H1 (cell line): ENCODE data around the gene FAM53B. TPM values are rescaled to one million over a fixed set of nuclear protein-coding genes. Genes with fewer than 3 reads are reported as not detected.

ENCODE experiments used
- CTBP2 ChIP-seq: IDR thresholded peaks from 2 replicates; pipeline ENCODE4 v1.7.0; 2011; ENCODE audit warnings: borderline replicate concordance, mild to moderate bottlenecking, moderate library complexity, mixed read lengths, low read length; ENCODE audit not compliant: insufficient read depth, insufficient read length
- NRF1 ChIP-seq: IDR thresholded peaks from 2 replicates; pipeline ENCODE4 v1.6.1; 2011; ENCODE audit warnings: mild to moderate bottlenecking, low read depth, low read length, improper control_type of control experiment
- SIN3A ChIP-seq, 2 experiments: IDR thresholded peaks in 1 of 2; conservative IDR thresholded peaks in 1 of 2; 2 replicates each; pipeline ENCODE4 v1.6.1; 2011 to 2012; ENCODE audit warnings: low read length in 2 of 2, improper control_type of control experiment in 1 of 2, low read depth in 1 of 2, mild to moderate bottlenecking in 1 of 2
- polyA plus RNA-seq, 7 experiments: library from polyadenylated mRNA; depleted of rRNA in 3 of 7; stranded (reverse) in 5 of 7; unstranded in 2 of 7; fragments of >200 nt in 5 of 7; fragments of 200-250 nt in 2 of 7; gene quantifications; 1 replicate in 5 of 7; 2 replicates in 1 of 7; 4 replicates in 1 of 7; pipeline versions ENCODE4 v1.2.1 to v1.2.3, GENCODE V29; 2011 to 2013; ENCODE audit warnings: missing spikeins in 2 of 7, mixed read lengths in 2 of 7
- total RNA-seq: library from RNA; stranded (reverse); fragmentation: NEBNext Ultra II Directional; extraction: Animal tissue kit (Norgen Biotek cat#: 25700); gene quantifications from 2 replicates; pipeline ENCODE4 v1.2.1, GENCODE V29; 2021
- TF ChIP-seq, protein P1 (sequence below), 3 experiments: IDR thresholded peaks; 1 replicate in 2 of 3; 2 replicates in 1 of 3; pipeline versions ENCODE4 v1.5.1 to v1.6.1; 2011; ENCODE audit warnings: low read length in 3 of 3, mild to moderate bottlenecking in 3 of 3, inconsistent platforms in 2 of 3, low read depth in 1 of 3, moderate library complexity in 1 of 3; ENCODE audit not compliant: insufficient read depth in 1 of 3; ENCODE audit errors: control extremely low read depth in 1 of 3
- TF ChIP-seq, protein P2 (sequence below): IDR thresholded peaks from 2 replicates; pipeline ENCODE4 v1.6.1; 2011; ENCODE audit warnings: low read depth, mild to moderate bottlenecking, low read length; ENCODE audit not compliant: insufficient read depth

The FAM53B gene
- total and polyA plus RNA-seq, 2 of the 8 experiments (the other 6 are each of a cell fraction or from before 2014, with no cell fraction given): 5.3 to 14.4 TPM

DNA sequence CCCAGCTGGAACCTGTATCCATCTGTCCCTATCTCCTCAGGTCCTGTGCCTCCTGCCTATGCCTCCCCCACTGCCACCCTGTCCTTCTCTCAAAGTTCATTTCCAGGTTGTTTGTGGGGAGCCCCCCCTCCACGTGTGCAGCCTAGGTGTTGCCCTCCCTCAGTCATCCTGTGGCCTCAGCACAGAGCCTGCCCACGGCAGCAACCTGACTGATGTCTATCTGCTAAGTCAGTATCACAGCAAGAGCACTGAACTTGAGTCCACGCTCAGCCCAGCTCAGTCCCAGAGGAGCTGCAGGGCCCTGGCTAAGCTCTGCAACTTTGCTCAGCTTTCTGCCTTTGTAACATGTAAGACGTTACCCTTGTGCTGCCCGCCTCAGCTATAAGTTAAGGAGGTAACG lies 28.7 kb downstream of the FAM53B start (continued):
- no peak for TF ChIP-seq NRF1
- no peak for TF ChIP-seq CTBP2
- no peak for TF ChIP-seq SIN3A (conservative IDR thresholded peaks at IDR 0.05 in 1 of 2, IDR thresholded peaks at IDR 0.05 in 1 of 2; ENCODE audit: low read depth in 1 of 2, low read length in 2 of 2)
- TF ChIP-seq, protein P1, sequence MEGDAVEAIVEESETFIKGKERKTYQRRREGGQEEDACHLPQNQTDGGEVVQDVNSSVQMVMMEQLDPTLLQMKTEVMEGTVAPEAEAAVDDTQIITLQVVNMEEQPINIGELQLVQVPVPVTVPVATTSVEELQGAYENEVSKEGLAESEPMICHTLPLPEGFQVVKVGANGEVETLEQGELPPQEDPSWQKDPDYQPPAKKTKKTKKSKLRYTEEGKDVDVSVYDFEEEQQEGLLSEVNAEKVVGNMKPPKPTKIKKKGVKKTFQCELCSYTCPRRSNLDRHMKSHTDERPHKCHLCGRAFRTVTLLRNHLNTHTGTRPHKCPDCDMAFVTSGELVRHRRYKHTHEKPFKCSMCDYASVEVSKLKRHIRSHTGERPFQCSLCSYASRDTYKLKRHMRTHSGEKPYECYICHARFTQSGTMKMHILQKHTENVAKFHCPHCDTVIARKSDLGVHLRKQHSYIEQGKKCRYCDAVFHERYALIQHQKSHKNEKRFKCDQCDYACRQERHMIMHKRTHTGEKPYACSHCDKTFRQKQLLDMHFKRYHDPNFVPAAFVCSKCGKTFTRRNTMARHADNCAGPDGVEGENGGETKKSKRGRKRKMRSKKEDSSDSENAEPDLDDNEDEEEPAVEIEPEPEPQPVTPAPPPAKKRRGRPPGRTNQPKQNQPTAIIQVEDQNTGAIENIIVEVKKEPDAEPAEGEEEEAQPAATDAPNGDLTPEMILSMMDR (IDR thresholded peaks at IDR 0.05; ENCODE audit: control extremely low read depth in 1 of 3, insufficient read depth in 1 of 3, low read depth in 1 of 3, low read length in 3 of 3): no peak
- TF ChIP-seq, protein P2, sequence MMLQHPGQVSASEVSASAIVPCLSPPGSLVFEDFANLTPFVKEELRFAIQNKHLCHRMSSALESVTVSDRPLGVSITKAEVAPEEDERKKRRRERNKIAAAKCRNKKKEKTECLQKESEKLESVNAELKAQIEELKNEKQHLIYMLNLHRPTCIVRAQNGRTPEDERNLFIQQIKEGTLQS: no peak
